Uterus (tissue), 4 donors: ENCODE data around the gene COL24A1. TPM values are rescaled to one million over a fixed set of nuclear protein-coding genes. Genes with fewer than 3 reads are reported as not detected.

ENCODE experiments used
- DNase-seq, 2 donors: peaks; one replicate each; pipeline ENCODE4 v3.0.0-alpha.2; 2019 to 2020
- H3K27ac ChIP-seq, 2 donors: fragments of 200-600 bp; sonication (generic); 1 replicate in 1 of 2; 2 replicates in 1 of 2; pipeline ENCODE4 v1.5.1; 2016 to 2018
- H3K27me3 ChIP-seq, 2 donors: fragments of 200-600 bp; sonication (generic); one replicate each; pipeline ENCODE4 v1.5.1; 2018 to 2019; ENCODE audit warnings: control low read depth in 1 of 2
- H3K36me3 ChIP-seq, 2 donors: fragments of 200-600 bp; sonication (generic); one replicate each; pipeline ENCODE4 v1.5.1; 2019; ENCODE audit warnings: control low read depth in 1 of 2
- H3K4me1 ChIP-seq, 2 donors: fragments of 200-600 bp; sonication (generic); one replicate each; pipeline ENCODE4 v1.5.1; 2018 to 2019; ENCODE audit warnings: control low read depth in 1 of 2
- H3K4me3 ChIP-seq, 2 donors: fragments of 200-600 bp; sonication (generic); 1 replicate in 1 of 2; 2 replicates in 1 of 2; pipeline ENCODE4 v1.5.1; 2018 to 2019; ENCODE audit warnings: mild to moderate bottlenecking in 1 of 2
- H3K9me3 ChIP-seq, 2 donors: fragments of 200-600 bp; sonication (generic); one replicate each; pipeline ENCODE4 v1.5.1; 2019; ENCODE audit warnings: control low read depth in 1 of 2
- CTCF ChIP-seq, 4 experiments: fragments of 200-600 bp in 2 of 4; fragments of 450-650 bp in 2 of 4; sonication (generic) in 2 of 4; IDR thresholded peaks; one replicate each; pipeline ENCODE4 v1.5.1; 2016 to 2019; ENCODE audit warnings: antibody characterized with exemption in 4 of 4, mild to moderate bottlenecking in 2 of 4, moderate library complexity in 1 of 4
- POLR2A ChIP-seq, 2 donors: fragments of 450-650 bp; IDR thresholded peaks; one replicate each; pipeline ENCODE4 v1.6.1; 2016; ENCODE audit warnings: antibody characterized with exemption in 2 of 2, mild to moderate bottlenecking in 1 of 2, moderate library complexity in 1 of 2
- intact Hi-C: fragments of 100-400 bp; cut with DNase I; formaldehyde crosslinking; loops from one replicate; pipeline ENCODE4 v1.15.1; 2023; ENCODE audit warnings: low total_unique reads
- total RNA-seq, 4 donors: library from RNA; depleted of rRNA in 3 of 4; stranded (reverse); fragments of >200 nt in 3 of 4; gene quantifications; one replicate each; pipeline versions ENCODE4 v1.1.0 to v1.2.4, GENCODE V29; 2014 to 2023
- donor health status: DM: yes; HTN: yes; CAD: no.

The COL24A1 gene
- total RNA-seq, 4 donors from 2014 or later: 0.37 to 9.1 TPM; not detected in 2

GRCh38 chr1:85933961-85934360 is 222.6 kb downstream of the COL24A1 start:
- intact Hi-C loops: no loop called here
- no peaks in the 10 kb centered on the region for H3K36me3 ChIP-seq
- H3K27me3 ChIP-seq: no peaks in the 10 kb centered on the region
- DNase-seq: no peak
- H3K9me3 ChIP-seq: no peaks in the 10 kb centered on the region
- TF ChIP-seq CTCF (IDR thresholded peaks at IDR 0.05) (no peak), POLR2A (IDR thresholded peaks at IDR 0.05) (no peak)
- H3K27ac ChIP-seq: no peak overlapping the region
- no peak overlapping the region for H3K4me3 ChIP-seq
- H3K4me1 ChIP-seq: no peaks in the 10 kb centered on the region

GRCh38 chr1:85911742-85912141 is 244.8 kb downstream of the COL24A1 start:
- DNase-seq: no peak
- Histone ChIP-seq H3K4me3 (no peak overlapping the region), H3K4me1 (no peaks in the 10 kb centered on the region), H3K9me3 (no peaks in the 10 kb centered on the region), H3K36me3 (no peaks in the 10 kb centered on the region), H3K27me3 (no peaks in the 10 kb centered on the region), H3K27ac (no peak overlapping the region)
- TF ChIP-seq POLR2A (IDR thresholded peaks at IDR 0.05) (no peak), CTCF (IDR thresholded peaks at IDR 0.05) (no peak)
- intact Hi-C loops: no loop called here

- intact Hi-C loops: no loop called here
- no peaks in the 10 kb centered on the region for H3K27me3 ChIP-seq
- DNase-seq: no peak
- H3K4me3 ChIP-seq: no peak overlapping the region
- H3K36me3 ChIP-seq: no peaks in the 10 kb centered on the region
- H3K4me1 ChIP-seq: no peaks in the 10 kb centered on the region
- H3K27ac ChIP-seq: no peak overlapping the region
- no peak for TF ChIP-seq POLR2A (IDR thresholded peaks at IDR 0.05)
- no peak for TF ChIP-seq CTCF (IDR thresholded peaks at IDR 0.05)
- no peaks in the 10 kb centered on the region for H3K9me3 ChIP-seq
Measured at GRCh38 chr1:85900921-85901320, 255.7 kb downstream of the COL24A1 start.

GRCh38 chr1:85898861-85899260 is 257.7 kb downstream of the COL24A1 start:
- Histone ChIP-seq H3K36me3 (no peaks in the 10 kb centered on the region), H3K4me1 (no peaks in the 10 kb centered on the region), H3K9me3 (no peaks in the 10 kb centered on the region), H3K27ac (no peak overlapping the region), H3K4me3 (no peak overlapping the region), H3K27me3 (no peaks in the 10 kb centered on the region)
- intact Hi-C loops: no loop called here
- DNase-seq: no peak
- TF ChIP-seq POLR2A (IDR thresholded peaks at IDR 0.05) (no peak), CTCF (IDR thresholded peaks at IDR 0.05) (no peak)

- Histone ChIP-seq H3K36me3 (no peaks in the 10 kb centered on the region), H3K9me3 (no peaks in the 10 kb centered on the region), H3K27ac (no peak overlapping the region), H3K27me3 (no peaks in the 10 kb centered on the region), H3K4me1 (no peaks in the 10 kb centered on the region), H3K4me3 (no peak overlapping the region)
- no peak for TF ChIP-seq POLR2A (IDR thresholded peaks at IDR 0.05)
- peak in 1 of 4 experiments; percentile 22 for TF ChIP-seq CTCF (IDR thresholded peaks at IDR 0.05)
- intact Hi-C loops: no loop called here
- no peak for DNase-seq
Measured at GRCh38 chr1:85894651-85895050, 261.9 kb downstream of the COL24A1 start.
